ENCODE data around the gene NLRP1. TPM values are rescaled to one million over a fixed set of nuclear protein-coding genes. Genes with fewer than 3 reads are reported as not detected.

The NLRP1 gene
- total RNA-seq, 4 donors from 2014 or later = 7.6 to 21.8 (median 13.7) TPM

- H3K4me3 ChIP-seq = no peak overlapping the region
- H3K27ac ChIP-seq = no peak overlapping the region
- intact Hi-C loops (cut with DNase I; ENCODE audit: low total_unique reads) = no loop called here
- TF ChIP-seq POLR2AphosphoS5 (IDR thresholded peaks at IDR 0.05) (no peak), EP300 (IDR thresholded peaks at IDR 0.05; ENCODE audit: low read depth) (no peak), POLR2A (IDR thresholded peaks at IDR 0.05) (no peak)
- TF ChIP-seq, protein P1, sequence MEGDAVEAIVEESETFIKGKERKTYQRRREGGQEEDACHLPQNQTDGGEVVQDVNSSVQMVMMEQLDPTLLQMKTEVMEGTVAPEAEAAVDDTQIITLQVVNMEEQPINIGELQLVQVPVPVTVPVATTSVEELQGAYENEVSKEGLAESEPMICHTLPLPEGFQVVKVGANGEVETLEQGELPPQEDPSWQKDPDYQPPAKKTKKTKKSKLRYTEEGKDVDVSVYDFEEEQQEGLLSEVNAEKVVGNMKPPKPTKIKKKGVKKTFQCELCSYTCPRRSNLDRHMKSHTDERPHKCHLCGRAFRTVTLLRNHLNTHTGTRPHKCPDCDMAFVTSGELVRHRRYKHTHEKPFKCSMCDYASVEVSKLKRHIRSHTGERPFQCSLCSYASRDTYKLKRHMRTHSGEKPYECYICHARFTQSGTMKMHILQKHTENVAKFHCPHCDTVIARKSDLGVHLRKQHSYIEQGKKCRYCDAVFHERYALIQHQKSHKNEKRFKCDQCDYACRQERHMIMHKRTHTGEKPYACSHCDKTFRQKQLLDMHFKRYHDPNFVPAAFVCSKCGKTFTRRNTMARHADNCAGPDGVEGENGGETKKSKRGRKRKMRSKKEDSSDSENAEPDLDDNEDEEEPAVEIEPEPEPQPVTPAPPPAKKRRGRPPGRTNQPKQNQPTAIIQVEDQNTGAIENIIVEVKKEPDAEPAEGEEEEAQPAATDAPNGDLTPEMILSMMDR (IDR thresholded peaks at IDR 0.05) = no peak
- no peaks in the 10 kb centered on the region for H3K4me1 ChIP-seq
- WGBS, 2 donors (ENCODE audit: low coverage in 1 of 2) = 66 to 70% methylated on average over 3 of the region's 3 CpGs
- no peaks in the 10 kb centered on the region for H3K9me3 ChIP-seq
- no peaks in the 10 kb centered on the region for H3K36me3 ChIP-seq
- DNase-seq = no peak
- no peaks in the 10 kb centered on the region for H3K27me3 ChIP-seq
- in situ Hi-C loops (cut with MboI; ENCODE audit: low pct_ligation_motif_present in 1 of 4, low pct_unique_long_range_greater_than_20kb in 1 of 4, low sequenced_read_pairs in 3 of 4) = no loop called here
These were observed 44.0 kb upstream of the NLRP1 start for GRCh38 chr17:5628262-5628661.

- Histone ChIP-seq H3K27ac (no peak overlapping the region), H3K36me3 (no peaks in the 10 kb centered on the region), H3K4me3 (no peak overlapping the region), H3K4me1 (no peaks in the 10 kb centered on the region), H3K9me3 (no peaks in the 10 kb centered on the region), H3K27me3 (no peaks in the 10 kb centered on the region)
- TF ChIP-seq POLR2A (IDR thresholded peaks at IDR 0.05) (no peak), POLR2AphosphoS5 (IDR thresholded peaks at IDR 0.05) (no peak), EP300 (IDR thresholded peaks at IDR 0.05; ENCODE audit: low read depth) (no peak)
- TF ChIP-seq, protein P1 (IDR thresholded peaks at IDR 0.05) = no peak
- intact Hi-C loops (cut with DNase I; ENCODE audit: low total_unique reads) (no loop called here), in situ Hi-C loops (cut with MboI; ENCODE audit: low pct_ligation_motif_present in 1 of 4, low pct_unique_long_range_greater_than_20kb in 1 of 4, low sequenced_read_pairs in 3 of 4) (no loop called here)
- 47 to 53% methylated on average over 4 of the region's 4 CpGs for WGBS, 2 donors (ENCODE audit: low coverage in 1 of 2)
- no peak for DNase-seq
These were observed 39.9 kb upstream of the NLRP1 start for GRCh38 chr17:5624211-5624610.

GRCh38 chr17:5621729-5622128 lies 37.4 kb upstream of the NLRP1 start:
- Histone ChIP-seq H3K4me3 (no peak overlapping the region), H3K36me3 (no peaks in the 10 kb centered on the region), H3K27ac (no peak overlapping the region), H3K4me1 (no peaks in the 10 kb centered on the region), H3K9me3 (no peaks in the 10 kb centered on the region), H3K27me3 (peaks cover 5% of the 10 kb centered on the region)
- no peak for DNase-seq
- in situ Hi-C loops (cut with MboI; ENCODE audit: low pct_ligation_motif_present in 1 of 4, low pct_unique_long_range_greater_than_20kb in 1 of 4, low sequenced_read_pairs in 3 of 4) (no loop called here), intact Hi-C loops (cut with DNase I; ENCODE audit: low total_unique reads) (no loop called here)
- WGBS, 2 donors (ENCODE audit: low coverage in 1 of 2) = 79% methylated on average over 2 of the region's 2 CpGs; no CpG with 5 or more reads in 1 of the 2 donors
- TF ChIP-seq POLR2AphosphoS5 (IDR thresholded peaks at IDR 0.05) (no peak), POLR2A (IDR thresholded peaks at IDR 0.05) (no peak), EP300 (IDR thresholded peaks at IDR 0.05; ENCODE audit: low read depth) (no peak)
- TF ChIP-seq, protein P1 (IDR thresholded peaks at IDR 0.05) = no peak

GRCh38 chr17:5621026-5621425 lies 36.7 kb upstream of the NLRP1 start:
- TF ChIP-seq, protein P1 (IDR thresholded peaks at IDR 0.05) = no peak
- TF ChIP-seq POLR2A (IDR thresholded peaks at IDR 0.05) (no peak), POLR2AphosphoS5 (IDR thresholded peaks at IDR 0.05) (no peak), EP300 (IDR thresholded peaks at IDR 0.05; ENCODE audit: low read depth) (no peak)
- WGBS, 2 donors (ENCODE audit: low coverage in 1 of 2) = 53% methylated on average over 4 of the region's 4 CpGs; no CpG with 5 or more reads in 1 of the 2 donors
- no peak for DNase-seq
- no peaks in the 10 kb centered on the region for H3K4me1 ChIP-seq
- H3K27me3 ChIP-seq = peaks cover 5% of the 10 kb centered on the region
- no peaks in the 10 kb centered on the region for H3K9me3 ChIP-seq
- no peak overlapping the region for H3K4me3 ChIP-seq
- H3K27ac ChIP-seq = no peak overlapping the region
- no peaks in the 10 kb centered on the region for H3K36me3 ChIP-seq
- in situ Hi-C loops (cut with MboI; ENCODE audit: low pct_ligation_motif_present in 1 of 4, low pct_unique_long_range_greater_than_20kb in 1 of 4, low sequenced_read_pairs in 3 of 4) (no loop called here), intact Hi-C loops (cut with DNase I; ENCODE audit: low total_unique reads) (no loop called here)
